Measurements from ENCODE around the gene CDC25C. TPM values are rescaled to one million over a fixed set of nuclear protein-coding genes. Genes with fewer than 3 reads are reported as not detected.

CDC25C gene
- total RNA-seq, 4 donors from 2014 or later: 0.32 to 2.8 (median 0.68) TPM; not detected in 1

DNA sequence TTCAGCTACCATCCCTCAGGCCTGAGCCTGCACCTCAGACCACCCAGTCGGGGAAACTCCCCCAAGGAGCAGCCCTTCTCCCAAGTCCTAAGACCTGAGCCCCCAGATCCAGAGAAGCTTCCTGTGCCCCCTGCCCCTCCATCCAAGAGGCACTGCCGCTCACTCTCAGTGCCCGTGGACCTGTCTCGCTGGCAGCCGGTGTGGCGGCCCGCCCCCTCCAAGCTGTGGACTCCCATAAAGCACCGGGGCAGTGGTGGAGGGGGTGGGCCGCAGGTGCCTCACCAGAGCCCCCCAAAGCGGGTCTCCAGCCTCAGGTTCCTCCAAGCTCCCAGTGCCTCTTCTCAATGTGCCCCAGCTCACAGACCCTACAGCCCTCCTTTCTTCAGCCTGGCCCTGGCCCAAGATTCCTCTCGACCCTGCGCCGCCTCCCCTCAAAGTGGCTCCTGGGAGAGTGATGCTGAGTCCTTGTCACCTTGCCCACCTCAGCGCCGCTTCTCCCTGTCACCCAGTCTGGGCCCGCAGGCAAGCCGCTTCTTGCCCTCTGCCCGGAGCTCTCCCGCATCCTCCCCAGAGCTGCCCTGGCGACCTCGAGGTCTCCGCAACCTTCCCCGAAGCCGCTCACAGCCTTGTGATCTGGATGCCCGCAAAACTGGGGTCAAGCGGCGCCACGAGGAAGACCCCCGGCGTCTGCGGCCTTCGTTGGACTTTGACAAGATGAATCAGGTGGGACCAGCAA, 13.5 kb upstream of the CDC25C start:
- H3K27me3 ChIP-seq: no peaks in the 10 kb centered on the region
- no peak overlapping the region for H3K27ac ChIP-seq
- no peak overlapping the region for H3K4me3 ChIP-seq
- intact Hi-C loops (cut with DNase I; ENCODE audit: low total_unique reads): no loop called here
- peaks cover 0 to 41% (median 15%) of the 10 kb centered on the region in 4 donors for H3K36me3 ChIP-seq
- in situ Hi-C loops (cut with MboI; ENCODE audit: low pct_ligation_motif_present in 1 of 4, low pct_unique_long_range_greater_than_20kb in 1 of 4, low sequenced_read_pairs in 3 of 4): no loop called here
- H3K9me3 ChIP-seq: no peaks in the 10 kb centered on the region
- 95 to 99% methylated on average over 13 to 32 of the region's 32 CpGs for WGBS, 2 donors (ENCODE audit: low coverage in 1 of 2)
- TF ChIP-seq, protein P1, sequence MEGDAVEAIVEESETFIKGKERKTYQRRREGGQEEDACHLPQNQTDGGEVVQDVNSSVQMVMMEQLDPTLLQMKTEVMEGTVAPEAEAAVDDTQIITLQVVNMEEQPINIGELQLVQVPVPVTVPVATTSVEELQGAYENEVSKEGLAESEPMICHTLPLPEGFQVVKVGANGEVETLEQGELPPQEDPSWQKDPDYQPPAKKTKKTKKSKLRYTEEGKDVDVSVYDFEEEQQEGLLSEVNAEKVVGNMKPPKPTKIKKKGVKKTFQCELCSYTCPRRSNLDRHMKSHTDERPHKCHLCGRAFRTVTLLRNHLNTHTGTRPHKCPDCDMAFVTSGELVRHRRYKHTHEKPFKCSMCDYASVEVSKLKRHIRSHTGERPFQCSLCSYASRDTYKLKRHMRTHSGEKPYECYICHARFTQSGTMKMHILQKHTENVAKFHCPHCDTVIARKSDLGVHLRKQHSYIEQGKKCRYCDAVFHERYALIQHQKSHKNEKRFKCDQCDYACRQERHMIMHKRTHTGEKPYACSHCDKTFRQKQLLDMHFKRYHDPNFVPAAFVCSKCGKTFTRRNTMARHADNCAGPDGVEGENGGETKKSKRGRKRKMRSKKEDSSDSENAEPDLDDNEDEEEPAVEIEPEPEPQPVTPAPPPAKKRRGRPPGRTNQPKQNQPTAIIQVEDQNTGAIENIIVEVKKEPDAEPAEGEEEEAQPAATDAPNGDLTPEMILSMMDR (IDR thresholded peaks at IDR 0.05): no peak
- TF ChIP-seq POLR2AphosphoS5 (IDR thresholded peaks at IDR 0.05) (no peak), POLR2A (IDR thresholded peaks at IDR 0.05) (no peak), EP300 (IDR thresholded peaks at IDR 0.05; ENCODE audit: low read depth) (no peak)
- H3K4me1 ChIP-seq: peaks cover 2 to 12% (median 3%) of the 10 kb centered on the region in 4 donors
- no peak for DNase-seq

DNA sequence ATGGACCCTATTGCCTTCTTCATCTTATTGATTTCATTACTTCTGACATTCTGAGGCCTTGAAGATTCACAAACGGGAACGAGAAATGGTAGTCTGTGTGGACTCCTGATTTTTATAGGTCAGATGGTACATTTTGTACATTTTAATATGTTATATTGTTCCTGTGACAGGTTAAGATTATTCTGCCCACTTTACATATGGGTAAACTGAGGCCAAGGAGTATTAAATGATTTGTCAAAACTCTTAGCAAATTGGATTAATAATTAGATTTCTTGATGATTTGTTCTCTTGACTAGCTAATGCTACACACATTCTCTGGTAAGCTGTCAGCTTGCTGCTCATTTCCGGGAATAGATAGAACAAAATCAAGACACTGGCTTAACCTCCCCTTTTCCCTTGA, 8.4 kb upstream of the CDC25C start:
- in situ Hi-C loops (cut with MboI; ENCODE audit: low pct_ligation_motif_present in 1 of 4, low pct_unique_long_range_greater_than_20kb in 1 of 4, low sequenced_read_pairs in 3 of 4) (no loop called here), intact Hi-C loops (cut with DNase I; ENCODE audit: low total_unique reads) (no loop called here)
- Histone ChIP-seq H3K27ac (peak overlapping the region in 3 of 4 donors; percentile 91 to 95 (median 93)), H3K9me3 (no peaks in the 10 kb centered on the region), H3K4me3 (peak overlapping the region in 1 of 4 donors; percentile 79), H3K4me1 (peaks cover 8 to 24% (median 15%) of the 10 kb centered on the region in 4 donors), H3K27me3 (no peaks in the 10 kb centered on the region), H3K36me3 (peaks cover 0 to 9% (median 4%) of the 10 kb centered on the region in 4 donors)
- WGBS, 2 donors (ENCODE audit: low coverage in 1 of 2): 91 to 94% methylated on average over 3 of the region's 3 CpGs
- TF ChIP-seq POLR2A (IDR thresholded peaks at IDR 0.05): no peak
- TF ChIP-seq, protein P1 (IDR thresholded peaks at IDR 0.05): no peak
- no peak for TF ChIP-seq POLR2AphosphoS5 (IDR thresholded peaks at IDR 0.05)
- TF ChIP-seq EP300 (IDR thresholded peaks at IDR 0.05; ENCODE audit: low read depth): no peak
- DNase-seq: no peak

DNA sequence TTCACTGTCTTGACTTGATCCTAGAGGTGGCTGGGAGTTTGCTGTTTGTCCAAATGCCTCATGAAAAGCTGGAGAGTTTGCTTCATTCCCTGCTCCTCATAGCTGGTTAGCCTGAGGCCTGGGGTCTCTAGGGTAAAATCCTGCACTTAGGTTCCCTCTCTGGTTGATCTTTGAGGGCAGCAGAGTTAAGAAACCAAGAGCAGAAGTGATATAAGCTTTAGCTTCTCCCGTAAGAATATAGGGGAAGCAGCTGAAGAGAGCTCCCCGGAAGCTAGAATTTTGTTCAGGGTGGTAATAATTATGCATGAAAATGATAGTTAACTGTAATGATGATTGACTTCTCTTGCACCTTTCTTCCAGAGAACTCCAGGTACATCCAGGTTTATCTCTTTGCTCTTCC, 7.9 kb upstream of the CDC25C start:
- H3K27me3 ChIP-seq: no peaks in the 10 kb centered on the region
- H3K36me3 ChIP-seq: peaks cover 0 to 6% (median 3%) of the 10 kb centered on the region in 4 donors
- 45 to 67% methylated on average over 2 of the region's 2 CpGs for WGBS, 2 donors (ENCODE audit: low coverage in 1 of 2)
- in situ Hi-C loops (cut with MboI; ENCODE audit: low pct_ligation_motif_present in 1 of 4, low pct_unique_long_range_greater_than_20kb in 1 of 4, low sequenced_read_pairs in 3 of 4) (no loop called here), intact Hi-C loops (cut with DNase I; ENCODE audit: low total_unique reads) (no loop called here)
- H3K9me3 ChIP-seq: no peaks in the 10 kb centered on the region
- H3K4me3 ChIP-seq: peak overlapping the region in 3 of 4 donors; percentile 78 to 82 (median 79)
- H3K4me1 ChIP-seq: peaks cover 8 to 24% (median 15%) of the 10 kb centered on the region in 4 donors
- no peak for DNase-seq
- peak overlapping the region; percentile 90 to 95 (median 92) for H3K27ac ChIP-seq
- TF ChIP-seq POLR2A (IDR thresholded peaks at IDR 0.05): no peak

DNA sequence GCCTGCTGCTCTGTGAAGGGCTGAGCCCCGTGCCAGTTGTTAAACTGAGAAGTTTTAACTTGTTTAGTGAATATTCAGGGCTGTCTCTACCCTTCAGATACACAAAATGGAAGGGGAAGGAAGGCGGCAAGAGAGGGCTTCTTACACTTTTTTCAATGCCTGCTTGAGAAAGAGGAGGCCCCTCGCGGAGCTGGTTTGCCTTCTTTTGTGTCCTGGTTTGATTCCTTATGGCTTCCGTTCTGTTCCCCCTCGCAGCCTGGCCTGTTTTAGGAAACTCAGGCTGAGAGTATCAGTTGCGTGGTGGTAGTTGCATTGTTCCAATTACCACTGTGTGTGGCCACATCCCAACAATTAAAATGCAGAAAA, 7.5 kb upstream of the CDC25C start:
- Histone ChIP-seq H3K4me3 (peak overlapping the region; percentile 78 to 84 (median 80)), H3K27me3 (no peaks in the 10 kb centered on the region), H3K36me3 (peaks cover 0 to 6% (median 3%) of the 10 kb centered on the region in 4 donors), H3K27ac (peak overlapping the region; percentile 90 to 95 (median 92)), H3K4me1 (peaks cover 8 to 24% (median 15%) of the 10 kb centered on the region in 4 donors), H3K9me3 (no peaks in the 10 kb centered on the region)
- WGBS, 2 donors (ENCODE audit: low coverage in 1 of 2): 5 to 27% methylated on average over 5 to 7 of the region's 7 CpGs
- no peak for DNase-seq
- TF ChIP-seq POLR2AphosphoS5 (IDR thresholded peaks at IDR 0.05) (no peak), EP300 (IDR thresholded peaks at IDR 0.05; ENCODE audit: low read depth) (no peak), POLR2A (IDR thresholded peaks at IDR 0.05) (no peak)
- TF ChIP-seq, protein P1 (IDR thresholded peaks at IDR 0.05): no peak
- intact Hi-C loops (cut with DNase I; ENCODE audit: low total_unique reads): no loop called here
- in situ Hi-C loops (cut with MboI; ENCODE audit: low pct_ligation_motif_present in 1 of 4, low pct_unique_long_range_greater_than_20kb in 1 of 4, low sequenced_read_pairs in 3 of 4): no loop called here

Data from transverse colon (tissue), 4 donors.